H1 (cell line): ENCODE results near the gene CACNA1A. TPM values are rescaled to one million over a fixed set of nuclear protein-coding genes. Genes with fewer than 3 reads are reported as not detected.

ENCODE experiments used
- CTCF ChIA-PET: fragments of 300-600 bp; sonication (Branson Sonifier 250); formaldehyde crosslinking; loops from one replicate; lab custom pipeline; 2021; ENCODE audit not compliant: partially characterized antibody; lab: Charles Lee
- POLR2A ChIA-PET: fragments of 300-600 bp; sonication (Branson Sonifier 250); formaldehyde crosslinking; loops from one replicate; lab custom pipeline; 2021; ENCODE audit warnings: inconsistent platforms; ENCODE audit not compliant: partially characterized antibody; lab: Charles Lee
- DNase-seq, 2 experiments: peaks; one replicate each; pipeline versions ENCODE4 v3.0.0 to v3.0.0-alpha.2; 2010 to 2022; ENCODE audit warnings: low spot score in 2 of 2, low read depth in 1 of 2, mixed read lengths in 1 of 2
- FAIRE-seq: peaks from 2 replicates; lab custom pipeline; 2011; peaks lifted over from hg19 to GRCh38; lab: Jason Lieb, UNC
- H2AFZ ChIP-seq: 2 replicates; pipeline ENCODE4 v1.8.1; 2012; ENCODE audit warnings: low read length, inconsistent platforms
- H2AK5ac ChIP-seq: 2 replicates; pipeline ENCODE4 v1.6.1; 2013; ENCODE audit warnings: low read depth, low read length
- H2BK120ac ChIP-seq: replicated peaks from 2 replicates; pipeline ENCODE3; 2013; ENCODE audit warnings: low read depth, low read length, inconsistent platforms
- H2BK12ac ChIP-seq: 2 replicates; pipeline ENCODE4 v1.6.1; 2013; ENCODE audit warnings: low read depth, low read length
- H2BK15ac ChIP-seq: 2 replicates; pipeline ENCODE4 v1.6.1; 2013; ENCODE audit warnings: low read length
- H2BK20ac ChIP-seq: 2 replicates; pipeline ENCODE4 v1.6.1; 2013; ENCODE audit warnings: low read length
- H2BK5ac ChIP-seq: 2 replicates; pipeline ENCODE4 v1.6.1; 2013; ENCODE audit warnings: low read depth, low read length
- H3K14ac ChIP-seq: 2 replicates; pipeline ENCODE4 v1.6.1; 2013; ENCODE audit warnings: inconsistent platforms; ENCODE audit not compliant: insufficient read length
- H3K18ac ChIP-seq: 2 replicates; pipeline ENCODE4 v1.6.1; 2013; ENCODE audit warnings: low read length; ENCODE audit errors: extremely low read depth
- H3K23ac ChIP-seq: 2 replicates; pipeline ENCODE4 v1.6.1; 2013; ENCODE audit warnings: inconsistent platforms; ENCODE audit not compliant: insufficient read length
- H3K23me2 ChIP-seq: 2 replicates; pipeline ENCODE4 v1.6.1; 2013; ENCODE audit warnings: low read depth, low read length
- H3K27ac ChIP-seq: 2 replicates; pipeline ENCODE4 v1.6.1; 2011; ENCODE audit warnings: low read depth, low read length, inconsistent platforms
- H3K27me3 ChIP-seq, 4 experiments: replicated peaks in 1 of 4; 1 replicate in 1 of 4; 2 replicates in 3 of 4; pipeline versions ENCODE4 v1.6.1 to v1.8.1; 2011 to 2013; ENCODE audit warnings: low read length in 3 of 4, mild to moderate bottlenecking in 3 of 4, inconsistent platforms in 2 of 4, mixed read lengths in 2 of 4, moderate library complexity in 1 of 4; ENCODE audit not compliant: control insufficient read depth in 3 of 4, insufficient read depth in 3 of 4; ENCODE audit errors: extremely low read depth in 1 of 4
- H3K36me3 ChIP-seq, 4 experiments: 2 replicates each; pipeline versions ENCODE4 v1.6.1 to v1.8.1; 2011 to 2013; ENCODE audit warnings: mild to moderate bottlenecking in 4 of 4, low read length in 3 of 4, moderate library complexity in 2 of 4, control low read depth in 1 of 4, inconsistent platforms in 1 of 4; ENCODE audit not compliant: insufficient read depth in 4 of 4, control insufficient read depth in 2 of 4
- H3K4ac ChIP-seq: replicated peaks from 2 replicates; pipeline ENCODE3; 2013; ENCODE audit warnings: low read length, low read depth, mixed read lengths, inconsistent platforms; ENCODE audit not compliant: insufficient read length
- H3K4me1 ChIP-seq, 4 experiments: replicated peaks in 1 of 4; 1 replicate in 1 of 4; 2 replicates in 3 of 4; pipeline versions ENCODE4 v1.6.1 to v1.8.1; 2011 to 2013; ENCODE audit warnings: low read length in 3 of 4, inconsistent platforms in 2 of 4, mixed read lengths in 1 of 4; ENCODE audit not compliant: insufficient read depth in 4 of 4, control insufficient read depth in 3 of 4
- H3K4me2 ChIP-seq, 2 experiments: 2 replicates each; pipeline versions ENCODE4 v1.6.1 to v1.8.1; 2011 to 2013; ENCODE audit warnings: low read depth in 2 of 2, low read length in 2 of 2, control low read depth in 1 of 2, inconsistent platforms in 1 of 2, mild to moderate bottlenecking in 1 of 2; ENCODE audit not compliant: insufficient read depth in 1 of 2
- H3K4me3 ChIP-seq, 4 experiments: fragments of 200-600, 300-600 bp in 1 of 4; sonication (generic), shearing (Covaris generic), sonication (Bioruptor Twin) in 1 of 4; 2 replicates each; pipeline versions ENCODE4 v1.5.1 to v1.8.1; 2011 to 2016; ENCODE audit warnings: low read length in 4 of 4, low read depth in 3 of 4, control low read depth in 2 of 4, inconsistent platforms in 2 of 4, mild to moderate bottlenecking in 2 of 4, mixed read lengths in 1 of 4, moderate library complexity in 1 of 4; ENCODE audit not compliant: insufficient read depth in 2 of 4; ENCODE audit errors: extremely low read depth in 1 of 4
- H3K56ac ChIP-seq: replicated peaks from 2 replicates; pipeline ENCODE3; 2013; ENCODE audit warnings: low read depth, mild to moderate bottlenecking, mixed read lengths, low read length, inconsistent platforms; ENCODE audit not compliant: insufficient read length
- H3K79me1 ChIP-seq: 2 replicates; pipeline ENCODE4 v1.6.1; 2013; ENCODE audit warnings: low read depth, low read length, control low read depth
- H3K79me2 ChIP-seq, 2 experiments: 2 replicates each; pipeline versions ENCODE4 v1.6.1 to v1.8.1; 2012 to 2013; ENCODE audit warnings: low read length in 2 of 2, mild to moderate bottlenecking in 2 of 2, inconsistent platforms in 1 of 2; ENCODE audit not compliant: insufficient read depth in 2 of 2, control insufficient read depth in 1 of 2
- H3K9ac ChIP-seq, 4 experiments: replicated peaks in 1 of 4; 1 replicate in 1 of 4; 2 replicates in 3 of 4; pipeline versions ENCODE4 v1.6.1 to v1.8.1; 2011 to 2013; ENCODE audit warnings: low read depth in 3 of 4, low read length in 3 of 4, control low read depth in 2 of 4, mild to moderate bottlenecking in 2 of 4, moderate library complexity in 2 of 4, inconsistent platforms in 1 of 4; ENCODE audit errors: extremely low read depth in 1 of 4
- H3K9me3 ChIP-seq, 2 experiments: 2 replicates each; pipeline versions ENCODE4 v1.6.1 to v1.8.1; 2012 to 2013; ENCODE audit warnings: mild to moderate bottlenecking in 2 of 2, moderate library complexity in 2 of 2, control low read depth in 1 of 2, inconsistent platforms in 1 of 2, low read depth in 1 of 2, low read length in 1 of 2, mixed read lengths in 1 of 2; ENCODE audit not compliant: insufficient read depth in 2 of 2
- H4K20me1 ChIP-seq, 2 experiments: replicated peaks in 1 of 2; 2 replicates each; pipeline versions ENCODE3 to v1.8.1; 2011 to 2013; ENCODE audit warnings: inconsistent platforms in 2 of 2, low read length in 2 of 2, mild to moderate bottlenecking in 1 of 2; ENCODE audit not compliant: insufficient read depth in 2 of 2, control insufficient read depth in 1 of 2
- H4K5ac ChIP-seq: 2 replicates; pipeline ENCODE4 v1.6.1; 2013; ENCODE audit warnings: low read length, low read depth, mixed read lengths, inconsistent platforms; ENCODE audit not compliant: insufficient read length
- H4K8ac ChIP-seq: 2 replicates; pipeline ENCODE4 v1.8.0; 2013; ENCODE audit warnings: mild to moderate bottlenecking, moderate library complexity, low read length, inconsistent platforms; ENCODE audit not compliant: insufficient read depth; ENCODE audit errors: extremely low read depth
- H4K91ac ChIP-seq: replicated peaks from 2 replicates; pipeline ENCODE3; 2013; ENCODE audit warnings: low read length, mixed read lengths, inconsistent platforms; ENCODE audit not compliant: insufficient read length
- EZH2 ChIP-seq: fragments of 200-600 bp; sonication (generic); IDR thresholded peaks from 2 replicates; pipeline ENCODE4 v1.7.1; 2012; ENCODE audit warnings: low read depth, mild to moderate bottlenecking, moderate library complexity, low read length, inconsistent platforms; ENCODE audit not compliant: severe bottlenecking
- RBBP5 ChIP-seq: IDR thresholded peaks from 2 replicates; pipeline ENCODE4 v1.7.1; 2012; ENCODE audit warnings: low read depth, mild to moderate bottlenecking, inconsistent platforms, low read length, moderate library complexity, borderline replicate concordance
- SIRT6 ChIP-seq: IDR thresholded peaks from one replicate; pipeline ENCODE4 v1.7.1; 2012; ENCODE audit warnings: low read length, inconsistent platforms
- WGBS, 2 experiments: shearing (Covaris generic) in 1 of 2; methylation state at CpG; one replicate each; pipeline versions ENCODE4 v1.1.6 to v1.1.7; 2013 to 2015; ENCODE audit warnings: low lambda C conversion rate in 2 of 2, mixed read lengths in 2 of 2, inconsistent platforms in 1 of 2, low coverage in 1 of 2, missing lambda C conversion rate in 1 of 2; ENCODE audit not compliant: insufficient replicate concordance in 2 of 2, insufficient coverage in 1 of 2, insufficient read length in 1 of 2; ENCODE audit errors: extremely low coverage in 1 of 2, missing lambda C conversion rate in 1 of 2; 5-methylcytosine and 5-hydroxymethylcytosine counted together
- polyA plus RNA-seq, 7 experiments: library from polyadenylated mRNA; depleted of rRNA in 3 of 7; stranded (reverse) in 5 of 7; unstranded in 2 of 7; fragments of >200 nt in 5 of 7; fragments of 200-250 nt in 2 of 7; gene quantifications; 1 replicate in 5 of 7; 2 replicates in 1 of 7; 4 replicates in 1 of 7; pipeline versions ENCODE4 v1.2.1 to v1.2.3, GENCODE V29; 2011 to 2013; ENCODE audit warnings: missing spikeins in 2 of 7, mixed read lengths in 2 of 7
- total RNA-seq: library from RNA; stranded (reverse); fragmentation: NEBNext Ultra II Directional; extraction: Animal tissue kit (Norgen Biotek cat#: 25700); gene quantifications from 2 replicates; pipeline ENCODE4 v1.2.1, GENCODE V29; 2021

The CACNA1A gene
- total and polyA plus RNA-seq, 2 of the 8 experiments (the other 6 are each of a cell fraction or from before 2014, with no cell fraction given), result 10.7 to 25.3 TPM

- Histone ChIP-seq H3K56ac (no peak overlapping the region), H3K27ac (no peak overlapping the region), H3K14ac (no peak overlapping the region), H4K5ac (no peak overlapping the region), H3K79me2 (no peaks in the 10 kb centered on the region), H3K4ac (no peak overlapping the region), H3K4me3 (no peak overlapping the region), H3K27me3 (no peaks in the 10 kb centered on the region), H3K9ac (no peak overlapping the region), H2AK5ac (no peak overlapping the region), H2BK5ac (no peak overlapping the region), H2BK120ac (no peak overlapping the region), H3K4me2 (no peak overlapping the region), H2BK12ac (no peak overlapping the region), H2AFZ (no peak overlapping the region), H2BK20ac (no peak overlapping the region), H3K23ac (no peak overlapping the region), H4K91ac (no peak overlapping the region), H3K23me2 (no peaks in the 10 kb centered on the region), H4K20me1 (no peaks in the 10 kb centered on the region), H3K4me1 (no peaks in the 10 kb centered on the region), H3K36me3 (peaks cover 0 to 7% (median 2%) of the 10 kb centered on the region in 4 experiments; a peak in 3 of 8 replicates), H3K79me1 (no peaks in the 10 kb centered on the region), H2BK15ac (no peak overlapping the region), H3K9me3 (peaks cover 3 to 9% of the 10 kb centered on the region in 2 experiments; a peak in 3 of 4 replicates), H3K18ac (no peak overlapping the region), H4K8ac (no peak overlapping the region)
- TF ChIP-seq RBBP5, result no peak
- no peak for TF ChIP-seq EZH2
- TF ChIP-seq SIRT6, result no peak
- no peak for DNase-seq
- 90% methylated on average over 14 of the region's 15 CpGs; no CpG with 5 or more reads in 1 of the 2 experiments for WGBS, 2 experiments
- ChIA-PET CTCF (interaction anchor here (0.8 to 2.4 kb wide), 4 partner anchors 11 to 322 kb away, joined by 3 to 6 read pairs (median 4); no protein-coding TSS in a partner anchor), POLR2A (interaction anchor here (0.7 to 1.5 kb wide), 2 partner anchors 53 to 148 kb away, joined by 3 read pairs; no protein-coding TSS in a partner anchor)
- no peak for FAIRE-seq
Observed at GRCh38 chr19:13267131-13267530, 239.1 kb downstream of the CACNA1A start.
